GM10266 (cell line): Measurements from ENCODE around the gene ZNF628.

Experiments used
- DNase-seq: peaks from one replicate; pipeline ENCODE4 v3.0.0; 2012; ENCODE audit errors: extremely low spot score
- CTCF ChIP-seq: IDR thresholded peaks from 2 replicates; pipeline ENCODE4 v1.5.1; 2012; ENCODE audit warnings: mild to moderate bottlenecking, low read depth; ENCODE audit not compliant: control insufficient read depth, insufficient read depth; ENCODE audit errors: missing control alignments

The ZNF628 gene

GRCh38 chr19:55477905-55478304 is 1.5 kb downstream of the ZNF628 start:
- no peak for TF ChIP-seq CTCF

GRCh38 chr19:55478364-55478763 is 1.9 kb downstream of the ZNF628 start:
- TF ChIP-seq CTCF = no peak
- no peak for DNase-seq

More at GRCh38 chr19:55477905-55478304, 1.5 kb downstream of the ZNF628 start:
- DNase-seq = no peak

- DNase-seq = no peak
- no peak for TF ChIP-seq CTCF
These were observed 2.6 kb downstream of the ZNF628 start for GRCh38 chr19:55479045-55479444.

- TF ChIP-seq CTCF = no peak
- no peak for DNase-seq
These were observed 3.2 kb downstream of the ZNF628 start for GRCh38 chr19:55479451-55480230.

GRCh38 chr19:55481148-55481793 is 4.9 kb downstream of the ZNF628 start:
- TF ChIP-seq CTCF = no peak
- DNase-seq = no peak

- TF ChIP-seq CTCF = no peak
- no peak for DNase-seq
These were observed 5.4 kb downstream of the ZNF628 start for GRCh38 chr19:55481794-55482155.
